Small intestine (tissue), 7 donors: ENCODE data around the gene TGFB3. TPM values are rescaled to one million over a fixed set of nuclear protein-coding genes. Genes with fewer than 3 reads are reported as not detected.

Experiments
- DNase-seq, 2 donors: peaks; one replicate each; pipeline versions ENCODE4 v3.0.0 to v3.0.0-alpha.2; 2013
- FAIRE-seq: peaks from 2 replicates; lab custom pipeline; 2012; peaks lifted over from hg19 to GRCh38; lab: Jason Lieb, UNC
- H3K27ac ChIP-seq, 3 donors: one replicate each; pipeline ENCODE4 v1.5.1; 2013; ENCODE audit warnings: low read length in 2 of 3, mild to moderate bottlenecking in 2 of 3, control low read depth in 1 of 3, inconsistent platforms in 1 of 3, low read depth in 1 of 3, moderate library complexity in 1 of 3
- H3K27me3 ChIP-seq, 3 donors: one replicate each; pipeline ENCODE4 v1.6.1; 2013; ENCODE audit warnings: low read length in 3 of 3, inconsistent platforms in 1 of 3; ENCODE audit not compliant: control insufficient read depth in 3 of 3, insufficient read depth in 3 of 3
- H3K36me3 ChIP-seq, 3 donors: one replicate each; pipeline ENCODE4 v1.6.1; 2013; ENCODE audit warnings: low read length in 3 of 3, inconsistent platforms in 1 of 3, low read depth in 1 of 3, mild to moderate bottlenecking in 1 of 3, moderate library complexity in 1 of 3; ENCODE audit not compliant: control insufficient read depth in 3 of 3, insufficient read depth in 2 of 3
- H3K4me1 ChIP-seq, 3 donors: one replicate each; pipeline ENCODE4 v1.6.1; 2013; ENCODE audit warnings: low read length in 2 of 3, inconsistent platforms in 1 of 3, low read depth in 1 of 3, mild to moderate bottlenecking in 1 of 3, moderate library complexity in 1 of 3; ENCODE audit not compliant: control insufficient read depth in 3 of 3, insufficient read depth in 2 of 3
- H3K4me3 ChIP-seq, 3 donors: one replicate each; pipeline ENCODE4 v1.5.1; 2013; ENCODE audit warnings: low read length in 3 of 3, control low read depth in 1 of 3, inconsistent platforms in 1 of 3, low read depth in 1 of 3, mild to moderate bottlenecking in 1 of 3, moderate library complexity in 1 of 3
- H3K9me3 ChIP-seq, 2 donors: one replicate each; pipeline ENCODE4 v1.6.1; 2013; ENCODE audit warnings: low read depth in 1 of 2, low read length in 1 of 2; ENCODE audit not compliant: control insufficient read depth in 2 of 2, insufficient read depth in 1 of 2
- WGBS, 3 donors: extraction: QIAGEN DNeasy Blood & Tissue Kit; methylation state at CpG; one replicate each; pipeline ENCODE4 v1.1.7; 2013; 5-methylcytosine and 5-hydroxymethylcytosine counted together
- polyA plus RNA-seq, 4 donors: library from polyadenylated mRNA; stranded (reverse) in 3 of 4; unstranded in 1 of 4; fragments of 200-250 nt in 3 of 4; fragments of 120-200 nt in 1 of 4; gene quantifications; one replicate each; pipeline versions ENCODE4 v1.2.1 to v1.2.3, GENCODE V29; 2013
- donor health status: healthy with polysubstance abuse.
- donor health status: control.
- donor health status: control.
- donor health status: Bipolar disorder and iron deficiency.
- donor health status: healthy.

TGFB3 gene
- polyA plus RNA-seq, 4 donors = 3.6 to 8.8 (median 6.8) TPM

DNA sequence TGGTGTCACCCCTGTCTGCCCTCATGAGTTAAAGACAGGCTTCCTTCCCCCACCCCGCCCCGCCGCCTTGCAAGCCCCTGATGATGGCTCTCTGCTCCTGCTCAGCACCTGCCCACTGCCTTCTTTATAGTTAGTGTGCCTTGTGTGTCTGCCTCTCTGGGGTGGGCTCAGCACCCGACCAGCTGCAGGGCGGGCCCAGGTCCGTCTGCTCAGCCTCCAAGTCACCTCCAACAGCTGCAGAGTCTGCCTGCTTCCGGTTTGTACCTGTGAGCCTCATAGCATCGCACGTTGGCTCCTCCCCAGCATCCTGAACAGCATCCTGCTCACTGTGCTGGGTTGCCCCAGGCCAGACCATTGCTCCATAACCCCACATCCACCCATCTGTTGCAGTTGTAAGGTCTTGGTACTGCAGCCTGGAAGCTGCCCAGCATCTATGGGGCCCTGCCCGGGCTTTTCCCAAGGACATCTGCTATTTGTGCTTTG is 3.5 kb downstream of the TGFB3 start:
- Histone ChIP-seq H3K4me1 (peaks cover 0 to 19% (median 2%) of the 10 kb centered on the region in 3 donors), H3K9me3 (no peaks in the 10 kb centered on the region), H3K27me3 (no peaks in the 10 kb centered on the region), H3K27ac (no peak overlapping the region), H3K4me3 (no peak overlapping the region), H3K36me3 (no peaks in the 10 kb centered on the region)
- DNase-seq (peak; percentile 20 to 24), FAIRE-seq (no peak)
- 54 to 67% (median 57%) methylated on average over 10 of the region's 10 CpGs for WGBS, 3 donors

GRCh38 chr14:75977582-75977943 is 4.2 kb downstream of the TGFB3 start:
- H3K27ac ChIP-seq = no peak overlapping the region
- FAIRE-seq = no peak
- no peak overlapping the region for H3K4me3 ChIP-seq

GRCh38 chr14:75976826-75977581 is 4.8 kb downstream of the TGFB3 start:
- Histone ChIP-seq H3K36me3 (no peaks in the 10 kb centered on the region), H3K4me1 (peaks cover 0 to 19% (median 2%) of the 10 kb centered on the region in 3 donors), H3K4me3 (no peak overlapping the region), H3K9me3 (no peaks in the 10 kb centered on the region), H3K27me3 (no peaks in the 10 kb centered on the region), H3K27ac (no peak overlapping the region)
- DNase-seq (no peak), FAIRE-seq (no peak)
- 74 to 82% (median 75%) methylated on average over 8 of the region's 8 CpGs for WGBS, 3 donors

More at GRCh38 chr14:75977582-75977943, 4.2 kb downstream of the TGFB3 start:
- Histone ChIP-seq H3K36me3 (no peaks in the 10 kb centered on the region), H3K9me3 (no peaks in the 10 kb centered on the region), H3K27me3 (no peaks in the 10 kb centered on the region), H3K4me1 (peaks cover 0 to 19% (median 2%) of the 10 kb centered on the region in 3 donors)
- 28 to 40% (median 39%) methylated on average over 3 of the region's 3 CpGs for WGBS, 3 donors
- DNase-seq = peak; percentile 17 to 56

- Histone ChIP-seq H3K27me3 (no peaks in the 10 kb centered on the region), H3K9me3 (no peaks in the 10 kb centered on the region), H3K4me1 (peaks cover 0 to 3% (median 0%) of the 10 kb centered on the region in 3 donors), H3K36me3 (peaks cover 0 to 17% (median 0%) of the 10 kb centered on the region in 3 donors), H3K27ac (no peak overlapping the region), H3K4me3 (no peak overlapping the region)
- WGBS, 3 donors = 36 to 53% (median 48%) methylated on average over 7 of the region's 7 CpGs
- DNase-seq (peak in 1 of 2 donors; percentile 35), FAIRE-seq (no peak)
These were observed 8.9 kb downstream of the TGFB3 start for GRCh38 chr14:75972801-75973421.

DNA sequence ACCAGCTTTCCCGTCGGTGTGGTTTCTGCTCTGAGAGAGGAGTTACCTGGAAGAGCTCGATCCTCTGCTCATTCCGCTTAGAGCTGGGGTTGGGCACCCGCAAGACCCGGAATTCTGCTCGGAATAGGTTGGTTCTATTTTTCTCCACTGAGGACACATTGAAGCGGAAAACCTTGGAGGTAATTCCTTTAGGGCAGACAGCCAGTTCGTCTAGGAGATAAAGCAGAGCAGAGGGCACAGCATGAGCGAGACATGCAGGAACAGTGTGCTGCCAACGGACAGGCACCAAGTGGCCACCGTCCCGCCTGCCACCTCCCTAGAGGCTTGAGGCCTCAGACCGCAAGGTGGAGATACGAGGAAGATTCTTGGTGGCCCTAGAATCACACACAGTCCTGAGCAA is 10.3 kb downstream of the TGFB3 start:
- 36 to 92% (median 77%) methylated on average over 15 of the region's 15 CpGs for WGBS, 3 donors
- no peak overlapping the region for H3K4me3 ChIP-seq
- no peaks in the 10 kb centered on the region for H3K27me3 ChIP-seq
- H3K4me1 ChIP-seq = peaks cover 0 to 3% (median 0%) of the 10 kb centered on the region in 3 donors
- H3K9me3 ChIP-seq = no peaks in the 10 kb centered on the region
- H3K36me3 ChIP-seq = peaks cover 0 to 27% (median 0%) of the 10 kb centered on the region in 3 donors
- no peak overlapping the region for H3K27ac ChIP-seq
- DNase-seq (peak in 1 of 2 donors; percentile 64), FAIRE-seq (no peak)

DNA sequence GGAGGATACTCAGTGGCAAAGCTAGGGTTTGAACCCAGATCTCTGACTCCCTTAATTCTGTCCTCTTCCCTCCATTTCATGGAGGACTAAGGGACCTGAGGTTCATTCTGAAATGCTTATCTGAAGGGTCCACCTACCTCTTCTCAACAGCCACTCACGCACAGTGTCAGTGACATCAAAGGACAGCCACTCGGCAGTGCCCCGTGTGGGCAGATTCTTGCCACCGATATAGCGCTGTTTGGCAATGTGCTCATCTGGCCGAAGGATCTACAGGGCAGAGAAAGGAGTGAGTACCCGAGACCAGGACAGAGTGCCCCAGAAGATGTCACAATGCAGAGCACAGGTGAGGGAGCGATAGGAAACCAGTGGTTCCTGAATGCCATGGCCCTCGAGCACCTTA is 10.8 kb downstream of the TGFB3 start:
- H3K36me3 ChIP-seq = peaks cover 0 to 29% (median 0%) of the 10 kb centered on the region in 3 donors
- no peaks in the 10 kb centered on the region for H3K27me3 ChIP-seq
- peaks cover 0 to 3% (median 0%) of the 10 kb centered on the region in 3 donors for H3K4me1 ChIP-seq
- DNase-seq (no peak), FAIRE-seq (no peak)
- H3K4me3 ChIP-seq = no peak overlapping the region
- WGBS, 3 donors = 75 to 91% (median 91%) methylated on average over 9 of the region's 9 CpGs
- no peak overlapping the region for H3K27ac ChIP-seq
- no peaks in the 10 kb centered on the region for H3K9me3 ChIP-seq

DNA sequence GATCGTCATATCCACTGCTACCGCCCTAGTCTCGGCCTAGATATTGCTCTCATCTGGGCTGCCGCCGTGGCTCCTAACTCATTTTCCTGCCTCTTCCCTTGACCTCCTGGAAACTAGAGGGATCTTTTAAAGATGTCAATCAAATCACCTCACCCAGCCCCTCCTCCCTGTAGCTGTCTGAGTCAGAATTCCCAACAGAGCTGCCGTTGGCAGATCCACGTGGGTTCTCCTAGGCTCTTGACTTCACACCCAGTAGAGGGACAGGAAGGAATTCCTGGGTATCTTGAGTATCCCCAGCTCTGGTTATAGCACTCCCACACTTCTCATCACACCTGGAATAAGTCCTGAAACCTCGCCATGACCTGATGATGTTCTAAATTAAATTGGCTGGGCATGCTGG is 11.9 kb downstream of the TGFB3 start:
- Histone ChIP-seq H3K36me3 (peaks cover 0 to 33% (median 0%) of the 10 kb centered on the region in 3 donors), H3K4me3 (no peak overlapping the region), H3K27me3 (no peaks in the 10 kb centered on the region), H3K4me1 (peaks cover 0 to 3% (median 0%) of the 10 kb centered on the region in 3 donors), H3K27ac (no peak overlapping the region), H3K9me3 (no peaks in the 10 kb centered on the region)
- WGBS, 3 donors = 80% methylated on average over 8 of the region's 8 CpGs
- DNase-seq (no peak), FAIRE-seq (no peak)

DNA sequence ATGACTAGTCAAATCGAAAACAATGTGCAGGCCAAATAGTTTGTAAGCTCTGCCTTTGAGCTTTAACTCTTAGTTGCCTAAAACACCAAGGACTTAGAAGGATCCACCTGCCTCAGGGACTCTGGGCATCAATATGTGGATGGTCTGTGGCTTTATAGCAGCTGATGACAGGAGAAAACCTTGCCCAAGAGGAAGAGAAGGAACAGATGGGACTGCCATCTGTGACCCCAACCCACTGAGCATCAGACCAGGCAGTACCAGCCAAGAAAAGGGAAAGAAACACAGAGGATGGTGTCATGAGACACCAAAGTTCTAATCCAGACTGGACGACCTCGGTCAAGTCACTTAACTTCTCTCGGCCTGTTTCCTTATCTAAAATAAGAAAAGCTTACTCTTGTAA is 12.7 kb downstream of the TGFB3 start:
- no peak for DNase-seq
- peaks cover 0 to 3% (median 0%) of the 10 kb centered on the region in 3 donors for H3K4me1 ChIP-seq
- no peak overlapping the region for H3K27ac ChIP-seq
- H3K27me3 ChIP-seq = no peaks in the 10 kb centered on the region
- H3K4me3 ChIP-seq = no peak overlapping the region
- H3K36me3 ChIP-seq = peaks cover 0 to 36% (median 3%) of the 10 kb centered on the region in 3 donors
- WGBS, 3 donors = 75 to 86% (median 77%) methylated on average over 4 of the region's 4 CpGs
- H3K9me3 ChIP-seq = no peaks in the 10 kb centered on the region
- FAIRE-seq = no peak
